ENCODE results near the gene ETV3. TPM values are rescaled to one million over a fixed set of nuclear protein-coding genes. Genes with fewer than 3 reads are reported as not detected.

ETV3 gene
- total and polyA plus RNA-seq, 2 of the 13 experiments (the other 11 are each of a cell fraction or from before 2014, with no cell fraction given) = 4.2 to 5.8 TPM

DNA sequence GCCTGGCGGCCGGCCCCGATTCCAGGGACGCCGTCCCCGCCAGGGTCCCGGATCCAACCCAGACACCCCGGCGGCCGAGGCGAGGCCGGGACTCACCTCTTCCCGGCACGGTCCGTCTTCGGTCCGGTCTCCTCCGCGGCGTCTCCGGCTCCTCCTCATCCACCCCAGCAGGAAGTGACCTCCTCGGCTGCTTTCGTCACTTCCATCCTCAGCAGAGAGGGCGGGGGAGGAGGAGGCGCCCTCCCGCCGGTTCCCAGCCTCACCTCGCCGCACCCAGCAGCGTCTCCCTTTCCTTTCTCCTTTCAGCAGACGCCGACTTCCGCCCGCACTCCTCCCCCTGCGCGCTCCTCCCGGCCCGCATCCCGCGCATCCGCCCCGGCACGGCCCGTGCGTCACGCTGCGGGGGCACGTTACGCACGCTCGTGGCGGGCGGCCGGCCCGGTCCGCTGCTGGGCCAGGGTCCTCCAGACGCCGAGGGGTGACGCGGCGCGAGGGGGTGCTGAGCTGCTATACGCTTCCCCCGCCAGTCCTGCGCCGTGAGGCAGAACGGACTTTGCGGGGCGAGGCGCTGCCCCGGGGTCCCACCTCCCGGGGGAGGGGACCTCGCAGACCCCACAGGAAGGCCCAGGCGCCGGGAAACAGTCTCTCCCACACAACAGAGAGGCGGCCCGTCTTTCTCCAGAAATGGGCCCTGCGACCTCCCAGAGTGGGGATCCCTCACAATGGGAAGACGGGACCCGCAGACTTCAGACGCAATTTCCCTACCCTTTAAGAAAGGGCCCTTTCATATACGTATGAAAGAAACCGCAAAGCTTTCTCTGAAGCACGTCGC, at the start of gene ETV3 (continued):
- TF ChIP-seq, protein P1, sequence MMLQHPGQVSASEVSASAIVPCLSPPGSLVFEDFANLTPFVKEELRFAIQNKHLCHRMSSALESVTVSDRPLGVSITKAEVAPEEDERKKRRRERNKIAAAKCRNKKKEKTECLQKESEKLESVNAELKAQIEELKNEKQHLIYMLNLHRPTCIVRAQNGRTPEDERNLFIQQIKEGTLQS (CRISPR knock-in tag; IDR thresholded peaks at IDR 0.05) = no peak
- TF ChIP-seq ZNF678 (CRISPR knock-in tag; IDR thresholded peaks at IDR 0.05) (no peak), NR2F1 (CRISPR knock-in tag; IDR thresholded peaks at IDR 0.05) (no peak), ARNT (IDR thresholded peaks at IDR 0.05) (no peak), MTA1 (CRISPR knock-in tag; IDR thresholded peaks at IDR 0.05; ENCODE audit: borderline replicate concordance) (peak; percentile 84; the same call in 1 of the 2 replicates), KDM5A (IDR thresholded peaks at IDR 0.05; ENCODE audit: borderline replicate concordance, low read length) (peak; percentile 40; the same call in 1 of the 2 replicates), KAT8 (CRISPR knock-in tag; IDR thresholded peaks at IDR 0.05) (peak; percentile 73), ZNF780A (CRISPR knock-in tag; IDR thresholded peaks at IDR 0.05) (peak; percentile 76; the same call in 1 of the 2 replicates), ELF4 (CRISPR knock-in tag; IDR thresholded peaks at IDR 0.05; ENCODE audit: borderline replicate concordance) (no peak), ZNF816 (CRISPR knock-in tag; IDR thresholded peaks at IDR 0.05; ENCODE audit: borderline replicate concordance) (peak; percentile 93), ZNF136 (CRISPR knock-in tag; IDR thresholded peaks at IDR 0.05; ENCODE audit: low read depth) (no peak), MED1 (CRISPR knock-in tag; IDR thresholded peaks at IDR 0.05) (peak; percentile 65), NFIC (IDR thresholded peaks at IDR 0.05; ENCODE audit: low read length) (no peak), ZMYM3 (CRISPR knock-in tag; IDR thresholded peaks at IDR 0.05) (no peak), ZNF331 (CRISPR knock-in tag; IDR thresholded peaks at IDR 0.05) (0 out of 2 replicates have a peak, but pooled peaks have one; percentile 34), ZNF558 (CRISPR knock-in tag; IDR thresholded peaks at IDR 0.05; ENCODE audit: borderline replicate concordance) (no peak; the same call in 1 of the 2 replicates)
- TF ChIP-seq, protein P2, sequence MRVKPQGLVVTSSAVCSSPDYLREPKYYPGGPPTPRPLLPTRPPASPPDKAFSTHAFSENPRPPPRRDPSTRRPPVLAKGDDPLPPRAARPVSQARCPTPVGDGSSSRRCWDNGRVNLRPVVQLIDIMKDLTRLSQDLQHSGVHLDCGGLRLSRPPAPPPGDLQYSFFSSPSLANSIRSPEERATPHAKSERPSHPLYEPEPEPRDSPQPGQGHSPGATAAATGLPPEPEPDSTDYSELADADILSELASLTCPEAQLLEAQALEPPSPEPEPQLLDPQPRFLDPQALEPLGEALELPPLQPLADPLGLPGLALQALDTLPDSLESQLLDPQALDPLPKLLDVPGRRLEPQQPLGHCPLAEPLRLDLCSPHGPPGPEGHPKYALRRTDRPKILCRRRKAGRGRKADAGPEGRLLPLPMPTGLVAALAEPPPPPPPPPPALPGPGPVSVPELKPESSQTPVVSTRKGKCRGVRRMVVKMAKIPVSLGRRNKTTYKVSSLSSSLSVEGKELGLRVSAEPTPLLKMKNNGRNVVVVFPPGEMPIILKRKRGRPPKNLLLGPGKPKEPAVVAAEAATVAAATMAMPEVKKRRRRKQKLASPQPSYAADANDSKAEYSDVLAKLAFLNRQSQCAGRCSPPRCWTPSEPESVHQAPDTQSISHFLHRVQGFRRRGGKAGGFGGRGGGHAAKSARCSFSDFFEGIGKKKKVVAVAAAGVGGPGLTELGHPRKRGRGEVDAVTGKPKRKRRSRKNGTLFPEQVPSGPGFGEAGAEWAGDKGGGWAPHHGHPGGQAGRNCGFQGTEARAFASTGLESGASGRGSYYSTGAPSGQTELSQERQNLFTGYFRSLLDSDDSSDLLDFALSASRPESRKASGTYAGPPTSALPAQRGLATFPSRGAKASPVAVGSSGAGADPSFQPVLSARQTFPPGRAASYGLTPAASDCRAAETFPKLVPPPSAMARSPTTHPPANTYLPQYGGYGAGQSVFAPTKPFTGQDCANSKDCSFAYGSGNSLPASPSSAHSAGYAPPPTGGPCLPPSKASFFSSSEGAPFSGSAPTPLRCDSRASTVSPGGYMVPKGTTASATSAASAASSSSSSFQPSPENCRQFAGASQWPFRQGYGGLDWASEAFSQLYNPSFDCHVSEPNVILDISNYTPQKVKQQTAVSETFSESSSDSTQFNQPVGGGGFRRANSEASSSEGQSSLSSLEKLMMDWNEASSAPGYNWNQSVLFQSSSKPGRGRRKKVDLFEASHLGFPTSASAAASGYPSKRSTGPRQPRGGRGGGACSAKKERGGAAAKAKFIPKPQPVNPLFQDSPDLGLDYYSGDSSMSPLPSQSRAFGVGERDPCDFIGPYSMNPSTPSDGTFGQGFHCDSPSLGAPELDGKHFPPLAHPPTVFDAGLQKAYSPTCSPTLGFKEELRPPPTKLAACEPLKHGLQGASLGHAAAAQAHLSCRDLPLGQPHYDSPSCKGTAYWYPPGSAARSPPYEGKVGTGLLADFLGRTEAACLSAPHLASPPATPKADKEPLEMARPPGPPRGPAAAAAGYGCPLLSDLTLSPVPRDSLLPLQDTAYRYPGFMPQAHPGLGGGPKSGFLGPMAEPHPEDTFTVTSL (CRISPR knock-in tag; IDR thresholded peaks at IDR 0.05; ENCODE audit: borderline replicate concordance) = no peak
- TF ChIP-seq, protein P3, sequence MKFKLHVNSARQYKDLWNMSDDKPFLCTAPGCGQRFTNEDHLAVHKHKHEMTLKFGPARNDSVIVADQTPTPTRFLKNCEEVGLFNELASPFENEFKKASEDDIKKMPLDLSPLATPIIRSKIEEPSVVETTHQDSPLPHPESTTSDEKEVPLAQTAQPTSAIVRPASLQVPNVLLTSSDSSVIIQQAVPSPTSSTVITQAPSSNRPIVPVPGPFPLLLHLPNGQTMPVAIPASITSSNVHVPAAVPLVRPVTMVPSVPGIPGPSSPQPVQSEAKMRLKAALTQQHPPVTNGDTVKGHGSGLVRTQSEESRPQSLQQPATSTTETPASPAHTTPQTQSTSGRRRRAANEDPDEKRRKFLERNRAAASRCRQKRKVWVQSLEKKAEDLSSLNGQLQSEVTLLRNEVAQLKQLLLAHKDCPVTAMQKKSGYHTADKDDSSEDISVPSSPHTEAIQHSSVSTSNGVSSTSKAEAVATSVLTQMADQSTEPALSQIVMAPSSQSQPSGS (CRISPR knock-in tag; IDR thresholded peaks at IDR 0.05) = no peak
- TF ChIP-seq, protein P4, sequence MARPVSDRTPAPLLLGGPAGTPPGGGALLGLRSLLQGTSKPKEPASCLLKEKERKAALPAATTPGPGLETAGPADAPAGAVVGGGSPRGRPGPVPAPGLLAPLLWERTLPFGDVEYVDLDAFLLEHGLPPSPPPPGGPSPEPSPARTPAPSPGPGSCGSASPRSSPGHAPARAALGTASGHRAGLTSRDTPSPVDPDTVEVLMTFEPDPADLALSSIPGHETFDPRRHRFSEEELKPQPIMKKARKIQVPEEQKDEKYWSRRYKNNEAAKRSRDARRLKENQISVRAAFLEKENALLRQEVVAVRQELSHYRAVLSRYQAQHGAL (CRISPR knock-in tag; IDR thresholded peaks at IDR 0.05; ENCODE audit: not compliant biosample characterization) = no peak
- TF ChIP-seq, protein P5, sequence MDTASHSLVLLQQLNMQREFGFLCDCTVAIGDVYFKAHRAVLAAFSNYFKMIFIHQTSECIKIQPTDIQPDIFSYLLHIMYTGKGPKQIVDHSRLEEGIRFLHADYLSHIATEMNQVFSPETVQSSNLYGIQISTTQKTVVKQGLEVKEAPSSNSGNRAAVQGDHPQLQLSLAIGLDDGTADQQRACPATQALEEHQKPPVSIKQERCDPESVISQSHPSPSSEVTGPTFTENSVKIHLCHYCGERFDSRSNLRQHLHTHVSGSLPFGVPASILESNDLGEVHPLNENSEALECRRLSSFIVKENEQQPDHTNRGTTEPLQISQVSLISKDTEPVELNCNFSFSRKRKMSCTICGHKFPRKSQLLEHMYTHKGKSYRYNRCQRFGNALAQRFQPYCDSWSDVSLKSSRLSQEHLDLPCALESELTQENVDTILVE (CRISPR knock-in tag; IDR thresholded peaks at IDR 0.05) = peak; percentile 100
